OCI-LY7 (cell line): ENCODE measurements around the gene DNPH1.

Experiments used
- CTCF ChIP-seq: fragments of 200-600 bp; sonication (generic); conservative IDR thresholded peaks from 2 replicates; pipeline ENCODE4 v1.5.1; 2014; ENCODE audit warnings: mild to moderate bottlenecking, antibody characterized with exemption, low read length, moderate library complexity, mixed read lengths
- EZH2phosphoT487 ChIP-seq: fragments of 200-600 bp; sonication (generic); IDR thresholded peaks from 2 replicates; pipeline ENCODE4 v1.6.1; 2018; ENCODE audit warnings: low read depth, borderline replicate concordance, mild to moderate bottlenecking, mixed run types, antibody characterized with exemption, low read length, moderate library complexity, mixed read lengths

- no peak for TF ChIP-seq CTCF
- TF ChIP-seq EZH2phosphoT487: no peak
These were observed 39.5 kb upstream of the DNPH1 start for GRCh38 chr6:43268782-43269272.
